Measurements from ENCODE around the gene KDELR1. TPM values are rescaled to one million over a fixed set of nuclear protein-coding genes. Genes with fewer than 3 reads are reported as not detected.
A peak's percentile ranks its signal among the peaks of the same experiment; 100 is the strongest.

KDELR1 gene
- total RNA-seq, 1 donor from 2014 or later = 144 TPM

- no peak overlapping the region for H3K4me3 ChIP-seq (ENCODE audit: low read depth, low read length)
- DNase-seq (ENCODE audit: low read depth) = no peak
- TF ChIP-seq CTCF (conservative IDR thresholded peaks at IDR 0.05; ENCODE audit: low read depth, low read length) = no peak
These were observed 28.0 kb upstream of the KDELR1 start for GRCh38 chr19:48419158-48419920.

- DNase-seq (ENCODE audit: low read depth) = no peak
- no peak for TF ChIP-seq CTCF (conservative IDR thresholded peaks at IDR 0.05; ENCODE audit: low read depth, low read length)
- H3K4me3 ChIP-seq (ENCODE audit: low read depth, low read length) = no peak overlapping the region
These were observed 27.1 kb upstream of the KDELR1 start for GRCh38 chr19:48418317-48419064.

GRCh38 chr19:48417421-48417820, 26.1 kb upstream of the KDELR1 start:
- DNase-seq (ENCODE audit: low read depth) = no peak
- no peak for TF ChIP-seq CTCF (conservative IDR thresholded peaks at IDR 0.05; ENCODE audit: low read depth, low read length)
- H3K4me3 ChIP-seq (ENCODE audit: low read depth, low read length) = no peak overlapping the region

- no peak for TF ChIP-seq CTCF (conservative IDR thresholded peaks at IDR 0.05; ENCODE audit: low read depth, low read length)
- DNase-seq (ENCODE audit: low read depth) = no peak
- H3K4me3 ChIP-seq (ENCODE audit: low read depth, low read length) = peak overlapping the region; percentile 58
These were observed 24.5 kb upstream of the KDELR1 start for GRCh38 chr19:48415806-48416221.

GRCh38 chr19:48415395-48415794, 24.0 kb upstream of the KDELR1 start:
- TF ChIP-seq CTCF (conservative IDR thresholded peaks at IDR 0.05; ENCODE audit: low read depth, low read length) = no peak
- peak; percentile 27 for DNase-seq (ENCODE audit: low read depth)
- peak overlapping the region; percentile 59 for H3K4me3 ChIP-seq (ENCODE audit: low read depth, low read length)

- TF ChIP-seq CTCF (conservative IDR thresholded peaks at IDR 0.05; ENCODE audit: low read depth, low read length) = no peak
- no peak for DNase-seq (ENCODE audit: low read depth)
- peak overlapping the region; percentile 59 for H3K4me3 ChIP-seq (ENCODE audit: low read depth, low read length)
These were observed 22.7 kb upstream of the KDELR1 start for GRCh38 chr19:48413879-48414587.

Data from epithelial cell of proximal tubule (primary cell).